Body of pancreas (tissue), 4 donors: ENCODE measurements around the gene STBD1. TPM values are rescaled to one million over a fixed set of nuclear protein-coding genes. Genes with fewer than 3 reads are reported as not detected.

Source experiments
- ATAC-seq: fragments of 150-250 bp; one replicate; pipeline ENCODE4 v1.9.1; 2016
- DNase-seq, 4 donors: peaks; one replicate each; pipeline ENCODE4 v3.0.0-alpha.2; 2019
- H3K27ac ChIP-seq, 4 donors: fragments of 200-600 bp; sonication (generic); 1 replicate in 3 of 4; 2 replicates in 1 of 4; pipeline versions ENCODE4 v1.5.1 to v1.6.1; 2016 to 2019; ENCODE audit warnings: mild to moderate bottlenecking in 1 of 4, mixed read lengths in 1 of 4, moderate library complexity in 1 of 4
- H3K27me3 ChIP-seq, 2 donors: fragments of 200-600 bp; sonication (generic); one replicate each; pipeline ENCODE4 v1.6.0; 2016; ENCODE audit warnings: mild to moderate bottlenecking in 1 of 2
- H3K36me3 ChIP-seq, 2 donors: fragments of 200-600 bp; sonication (generic); replicated peaks in 1 of 2; 2 replicates each; pipeline ENCODE4 v1.5.1; 2016; ENCODE audit warnings: low read depth in 2 of 2; ENCODE audit not compliant: insufficient read depth in 1 of 2
- H3K4me1 ChIP-seq: fragments of 200-600 bp; sonication (generic); one replicate; pipeline ENCODE4 v1.6.0; 2016
- H3K4me3 ChIP-seq, 2 donors: fragments of 200-600 bp; sonication (generic); 1 replicate in 1 of 2; 2 replicates in 1 of 2; pipeline ENCODE4 v1.5.1; 2016 to 2019
- H3K9me3 ChIP-seq, 3 donors: fragments of 200-600 bp; sonication (generic); 1 replicate in 2 of 3; 2 replicates in 1 of 3; pipeline ENCODE4 v1.5.1; 2016
- CTCF ChIP-seq, 7 experiments: fragments of 450-650 bp in 4 of 7; fragments of 200-600 bp in 3 of 7; sonication (generic) in 3 of 7; IDR thresholded peaks; one replicate each; pipeline ENCODE4 v1.5.1; 2016 to 2019; ENCODE audit warnings: antibody characterized with exemption in 7 of 7
- POLR2A ChIP-seq, 3 donors: fragments of 450-650 bp; IDR thresholded peaks; one replicate each; pipeline ENCODE4 v1.6.1; 2016; ENCODE audit warnings: antibody characterized with exemption in 3 of 3, mild to moderate bottlenecking in 2 of 3
- WGBS, 2 donors: methylation state at CpG; one replicate each; pipeline ENCODE4 v1.1.5; 2017; 5-methylcytosine and 5-hydroxymethylcytosine counted together
- intact Hi-C: fragments of 100-400 bp; cut with DNase I; formaldehyde crosslinking; loops from one replicate; pipeline ENCODE4 v1.15.1; 2023
- total RNA-seq, 2 donors: library from RNA; depleted of rRNA; stranded (reverse); fragments of >200 nt; gene quantifications; one replicate each; pipeline ENCODE4 v1.1.0, GENCODE V29; 2016

The STBD1 gene
- total RNA-seq, 2 donors from 2014 or later: 6.2 to 6.6 TPM

DNA sequence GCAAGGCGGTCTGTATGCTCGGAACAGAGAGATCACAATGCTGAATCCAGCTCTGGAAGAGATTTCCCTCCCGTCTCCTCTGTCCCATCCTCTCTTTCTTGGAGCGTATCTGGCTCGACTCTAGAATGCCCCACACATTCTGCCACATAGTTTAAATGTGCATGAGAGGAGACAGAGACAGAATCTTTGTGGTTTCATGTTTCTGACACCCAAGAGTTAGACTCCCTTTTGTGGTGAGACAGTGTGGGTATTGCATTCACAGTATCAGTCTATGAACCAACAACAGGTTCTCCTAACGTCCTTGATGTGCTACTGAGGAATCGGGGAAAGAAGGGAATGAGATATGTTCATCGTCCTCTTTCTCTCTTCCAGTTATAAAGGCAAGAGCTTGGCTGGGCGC is 29.7 kb upstream of the STBD1 start:
- DNase-seq (no peak), ATAC-seq (no peak)
- TF ChIP-seq POLR2A (IDR thresholded peaks at IDR 0.05): no peak
- no peak for TF ChIP-seq CTCF (IDR thresholded peaks at IDR 0.05)
- Histone ChIP-seq H3K27ac (no peak overlapping the region), H3K27me3 (no peaks in the 10 kb centered on the region), H3K4me1 (peaks cover 9% of the 10 kb centered on the region), H3K36me3 (no peaks in the 10 kb centered on the region), H3K9me3 (no peaks in the 10 kb centered on the region), H3K4me3 (no peak overlapping the region)
- intact Hi-C loops: no loop called here
- WGBS, 2 donors: 87 to 95% methylated on average over 8 to 9 of the region's 9 CpGs

DNA sequence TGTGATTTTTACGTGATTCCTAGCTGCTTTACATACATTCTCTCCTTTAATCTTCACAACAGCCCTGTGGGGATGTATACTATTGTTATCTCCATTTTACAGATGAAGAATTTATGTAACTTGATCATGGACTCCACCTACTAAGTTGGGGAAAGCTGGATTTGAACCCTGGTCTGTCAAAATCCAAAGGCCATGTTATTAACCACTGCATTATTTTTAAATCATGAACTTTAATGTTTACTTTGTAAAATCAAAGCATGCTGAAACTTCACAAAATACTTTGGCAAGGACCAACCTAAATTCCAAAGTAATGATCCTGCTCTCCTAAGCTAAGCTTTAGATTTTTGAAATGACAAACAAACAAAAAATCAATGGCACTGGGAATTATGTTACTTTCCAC is 28.9 kb upstream of the STBD1 start:
- no peak overlapping the region for H3K4me3 ChIP-seq
- ATAC-seq: no peak
- no peaks in the 10 kb centered on the region for H3K27me3 ChIP-seq
- 84 to 100% methylated on average over 1 of the region's 1 CpG for WGBS, 2 donors
- H3K36me3 ChIP-seq: no peaks in the 10 kb centered on the region
- no peak for TF ChIP-seq CTCF (IDR thresholded peaks at IDR 0.05)
- TF ChIP-seq POLR2A (IDR thresholded peaks at IDR 0.05): no peak
- H3K9me3 ChIP-seq: no peaks in the 10 kb centered on the region
- intact Hi-C loops: no loop called here
- peaks cover 15% of the 10 kb centered on the region for H3K4me1 ChIP-seq
- no peak for DNase-seq
- H3K27ac ChIP-seq: no peak overlapping the region

GRCh38 chr4:76278583-76278982 is 27.9 kb upstream of the STBD1 start:
- Histone ChIP-seq H3K27ac (no peak overlapping the region), H3K9me3 (no peaks in the 10 kb centered on the region), H3K36me3 (no peaks in the 10 kb centered on the region), H3K4me3 (no peak overlapping the region), H3K27me3 (no peaks in the 10 kb centered on the region), H3K4me1 (peaks cover 15% of the 10 kb centered on the region)
- intact Hi-C loops: no loop called here
- WGBS, 2 donors: 48 to 59% methylated on average over 1 of the region's 1 CpG
- TF ChIP-seq CTCF (IDR thresholded peaks at IDR 0.05) (no peak), POLR2A (IDR thresholded peaks at IDR 0.05) (no peak)
- no peak for ATAC-seq
- DNase-seq: no peak

- ATAC-seq (no peak), DNase-seq (no peak)
- Histone ChIP-seq H3K4me3 (no peak overlapping the region), H3K27me3 (no peaks in the 10 kb centered on the region), H3K27ac (no peak overlapping the region), H3K4me1 (peaks cover 15% of the 10 kb centered on the region), H3K9me3 (no peaks in the 10 kb centered on the region), H3K36me3 (no peaks in the 10 kb centered on the region)
- WGBS, 2 donors: 70 to 87% methylated on average over 4 of the region's 4 CpGs
- TF ChIP-seq POLR2A (IDR thresholded peaks at IDR 0.05): no peak
- no peak for TF ChIP-seq CTCF (IDR thresholded peaks at IDR 0.05)
- intact Hi-C loops: no loop called here
These were observed 27.1 kb upstream of the STBD1 start for GRCh38 chr4:76279462-76279861.
